ENCODE results near the gene PTPRN2.
"Not testable (repeated sequence)": the region's sequence is repeated elsewhere in the genome, so short reads cannot be mapped to it uniquely, and the experiment has no call there.

Gene PTPRN2

DNA sequence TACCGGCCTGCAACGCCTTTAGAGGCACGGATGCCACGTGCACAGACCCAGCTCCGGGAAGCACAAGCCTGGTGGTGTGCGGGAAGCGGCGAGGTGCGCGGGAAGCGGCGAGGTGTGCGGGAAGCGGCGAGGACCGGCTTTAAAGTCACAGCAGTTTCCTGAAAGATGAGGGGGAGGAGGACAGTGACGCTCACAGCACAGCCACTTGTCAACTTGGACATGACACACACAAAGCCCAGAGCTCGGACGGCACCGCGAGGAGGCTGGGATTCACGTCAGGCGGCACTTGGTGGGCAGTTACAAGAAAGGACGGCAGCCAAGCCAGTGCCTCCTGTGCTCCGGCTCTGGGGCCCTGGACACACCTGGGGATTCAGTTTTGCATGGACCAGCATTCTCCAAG lies 724.9 kb downstream of the PTPRN2 start:
- DNase-seq = no peak

GRCh38 chr7:157861551-157861950 lies 726.1 kb downstream of the PTPRN2 start:
- no peak for DNase-seq

DNA sequence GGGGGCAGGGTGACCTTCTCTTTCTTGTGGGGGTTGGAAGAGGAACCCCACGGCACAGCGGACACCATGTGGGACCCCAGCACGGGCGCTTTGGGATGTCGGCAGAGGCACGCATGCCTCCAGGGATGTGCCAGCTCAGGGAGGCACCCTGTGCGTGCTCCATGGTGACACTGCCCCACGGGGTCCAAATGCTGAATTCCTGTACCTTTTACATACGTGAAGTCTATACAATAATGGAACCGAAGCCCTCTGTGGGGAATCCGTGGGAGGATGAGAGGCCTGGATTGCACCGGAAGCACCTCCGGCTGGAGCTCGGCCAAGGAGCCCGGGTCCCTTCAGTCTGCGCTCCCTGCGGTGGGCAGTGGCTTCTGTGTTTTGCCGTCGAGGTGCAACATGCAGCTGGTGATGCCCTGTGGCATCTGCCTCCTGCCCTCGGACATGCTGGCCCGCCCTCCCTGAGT lies 726.6 kb downstream of the PTPRN2 start:
- DNase-seq = no peak

DNA sequence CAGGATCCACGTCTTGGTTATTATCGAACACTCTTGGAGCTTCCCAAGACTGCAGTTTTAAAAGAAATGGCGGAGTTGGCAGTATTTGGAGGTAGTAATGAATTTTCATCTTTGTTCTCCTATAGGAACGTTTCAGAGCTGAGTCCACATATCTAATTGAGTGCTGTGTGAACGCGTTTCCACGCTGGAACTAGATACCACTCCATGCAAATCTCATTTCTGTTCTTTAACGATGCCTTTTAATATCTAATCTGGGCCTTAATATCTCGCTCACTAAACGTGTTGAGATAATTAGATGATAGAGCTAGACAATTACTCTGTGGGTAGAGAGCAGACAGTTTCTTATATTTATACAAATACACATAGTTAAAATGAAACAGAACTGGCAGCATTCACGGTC lies 727.2 kb downstream of the PTPRN2 start:
- DNase-seq = no peak

GRCh38 chr7:157859915-157860314 lies 727.7 kb downstream of the PTPRN2 start:
- no peak for DNase-seq

DNA sequence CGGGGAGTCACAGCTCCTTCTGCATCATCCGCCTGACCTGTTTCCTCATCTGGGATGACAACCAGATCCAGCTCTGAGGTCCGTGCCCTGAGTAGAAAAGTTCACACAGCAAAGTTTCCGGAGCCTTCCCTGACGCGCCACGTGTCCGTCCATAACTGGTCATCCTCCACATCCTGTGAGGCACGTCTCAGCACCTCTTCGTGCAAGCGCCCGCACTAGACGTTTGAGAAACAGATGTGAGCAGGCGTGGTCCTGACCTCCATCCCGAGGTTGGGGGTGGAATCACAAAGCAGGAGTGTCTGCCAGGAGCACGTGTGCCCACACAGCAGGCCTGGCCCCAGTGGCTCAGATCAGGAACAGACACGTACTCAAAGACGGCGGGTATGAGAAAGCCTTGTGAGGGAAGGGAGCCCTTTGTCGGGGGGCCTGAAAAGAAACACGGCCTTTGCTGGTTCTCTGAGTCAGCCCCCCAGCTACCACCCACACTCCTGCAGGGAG lies 730.0 kb downstream of the PTPRN2 start:
- DNase-seq = no peak

- no peak for DNase-seq
These were observed 730.6 kb downstream of the PTPRN2 start for GRCh38 chr7:157856873-157857577.

DNA sequence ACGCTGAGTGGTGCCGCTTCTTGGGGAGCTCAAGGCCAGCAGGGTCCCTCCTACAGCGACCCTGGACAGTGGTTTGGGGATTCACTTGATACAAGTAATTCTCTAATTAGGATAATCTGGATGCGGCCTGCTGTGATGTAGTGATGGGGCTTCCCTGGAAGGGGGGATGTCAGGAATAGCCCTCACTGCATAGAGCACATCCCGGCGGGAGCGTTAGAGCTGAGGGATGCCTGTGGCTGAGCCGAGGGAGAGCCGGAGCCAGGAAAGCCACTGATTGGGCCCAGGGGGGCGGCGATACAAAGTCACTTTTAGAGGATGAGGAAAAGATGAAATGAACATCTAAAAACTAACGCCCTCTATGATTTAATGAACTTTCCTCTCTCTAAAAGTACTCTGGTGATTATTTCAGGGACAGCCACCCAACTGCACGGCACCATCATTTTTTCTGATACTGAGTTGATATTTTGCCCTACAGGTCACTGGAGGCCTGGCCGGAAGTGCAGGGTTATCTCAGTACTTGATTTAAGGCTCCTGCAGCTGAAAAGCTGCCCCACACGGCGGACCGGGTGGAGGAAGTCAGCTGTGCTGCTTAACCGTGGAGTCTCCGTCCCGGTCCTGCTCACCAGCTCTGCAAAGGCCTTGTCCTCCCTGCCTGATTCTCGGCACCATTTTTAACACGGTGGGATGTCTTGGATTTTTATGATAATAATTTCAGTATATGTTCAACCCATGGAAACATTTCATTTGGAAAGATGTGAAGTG lies 732.0 kb downstream of the PTPRN2 start:
- no peak for DNase-seq

GRCh38 chr7:157855016-157855415 lies 732.6 kb downstream of the PTPRN2 start:
- DNase-seq = no peak

DNA sequence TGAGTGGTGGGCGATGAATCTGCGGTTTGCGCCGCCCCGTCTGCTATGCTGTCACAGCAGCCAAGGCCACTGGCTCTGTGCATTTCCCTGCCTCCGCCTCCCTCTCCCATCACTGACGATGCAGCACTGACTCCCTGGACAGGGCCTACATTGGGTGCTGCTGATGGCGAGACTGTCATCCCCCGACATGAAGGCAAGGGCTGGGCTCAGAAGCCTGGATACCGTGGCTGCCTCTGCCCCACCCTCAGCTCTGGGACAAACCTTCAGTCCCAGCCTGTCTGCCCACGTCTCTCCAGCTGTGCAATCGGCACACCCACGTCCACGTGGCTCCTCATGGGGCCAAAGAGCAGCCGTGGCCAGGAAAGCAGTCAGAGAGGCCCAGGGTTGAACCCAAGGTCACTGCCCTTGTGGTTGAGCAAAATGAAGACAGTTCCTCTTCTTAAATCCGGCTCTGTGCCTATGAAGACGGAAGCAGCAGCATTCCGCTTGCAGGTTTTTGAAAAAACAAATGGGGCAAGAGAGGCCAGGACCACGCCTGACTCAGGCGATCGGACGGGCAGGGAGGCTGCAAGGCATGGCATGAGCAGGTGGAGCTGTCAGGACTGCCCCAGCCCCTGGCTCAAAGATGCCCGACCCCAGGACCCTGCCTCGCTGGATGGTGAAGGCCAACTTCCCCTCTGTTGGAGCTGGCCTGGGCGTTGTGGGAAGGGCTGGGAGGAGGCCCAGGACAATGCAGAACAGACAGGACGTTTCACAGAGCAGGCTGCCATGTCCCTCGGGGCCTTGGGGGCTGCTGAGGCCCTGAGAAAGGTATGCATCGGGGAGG lies 733.3 kb downstream of the PTPRN2 start:
- no peak for DNase-seq

DNA sequence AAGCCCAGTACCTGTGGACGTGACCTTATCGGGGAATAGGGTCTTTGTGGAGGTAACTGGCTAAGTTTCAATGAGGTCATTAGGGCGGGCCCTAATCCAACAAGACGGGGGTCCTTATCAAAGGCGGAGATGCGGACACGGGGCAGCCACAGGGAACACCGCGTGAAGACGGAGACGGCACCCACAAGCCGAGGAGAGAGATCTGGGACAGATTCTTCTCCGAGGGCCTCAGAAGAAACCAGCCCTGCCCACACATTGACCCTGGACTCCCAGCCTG lies 733.9 kb downstream of the PTPRN2 start:
- DNase-seq = no peak

DNA sequence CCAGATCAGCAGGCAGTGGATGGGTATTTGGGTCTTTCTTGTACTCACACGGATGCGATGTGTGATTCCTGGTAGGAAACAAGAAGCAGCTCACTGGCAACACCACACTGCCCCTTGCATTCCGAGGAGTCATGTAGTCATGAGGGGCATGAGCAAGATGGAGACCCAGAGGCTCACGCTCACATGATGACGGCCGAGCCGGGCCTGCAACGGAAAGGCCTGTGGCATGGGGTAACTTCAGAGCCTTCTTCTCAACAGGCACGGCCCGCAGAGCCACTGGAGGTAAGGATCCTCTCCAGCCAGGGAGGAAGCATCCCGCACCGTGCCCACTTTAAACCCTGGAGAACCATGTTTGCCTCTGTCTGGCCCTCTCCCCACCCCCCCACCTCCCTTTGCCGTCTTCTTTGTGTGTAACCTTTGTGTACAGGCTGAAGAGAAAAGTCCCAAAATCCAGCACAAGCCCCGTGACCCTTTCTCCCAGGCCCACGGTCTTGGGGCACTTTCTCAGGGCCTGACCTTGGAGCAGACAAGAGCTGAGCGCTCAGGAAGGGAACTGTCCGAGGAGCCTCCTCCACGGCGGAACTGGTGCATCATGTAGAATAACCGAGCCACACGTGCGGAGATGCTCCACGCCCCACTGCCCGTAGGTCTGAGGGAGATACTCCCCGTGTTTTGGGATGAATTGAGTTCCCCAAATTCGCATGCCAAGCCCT lies 734.4 kb downstream of the PTPRN2 start:
- no peak for DNase-seq

- DNase-seq = peak; percentile 58
These were observed 736.0 kb downstream of the PTPRN2 start for GRCh38 chr7:157851501-157852067.

DNA sequence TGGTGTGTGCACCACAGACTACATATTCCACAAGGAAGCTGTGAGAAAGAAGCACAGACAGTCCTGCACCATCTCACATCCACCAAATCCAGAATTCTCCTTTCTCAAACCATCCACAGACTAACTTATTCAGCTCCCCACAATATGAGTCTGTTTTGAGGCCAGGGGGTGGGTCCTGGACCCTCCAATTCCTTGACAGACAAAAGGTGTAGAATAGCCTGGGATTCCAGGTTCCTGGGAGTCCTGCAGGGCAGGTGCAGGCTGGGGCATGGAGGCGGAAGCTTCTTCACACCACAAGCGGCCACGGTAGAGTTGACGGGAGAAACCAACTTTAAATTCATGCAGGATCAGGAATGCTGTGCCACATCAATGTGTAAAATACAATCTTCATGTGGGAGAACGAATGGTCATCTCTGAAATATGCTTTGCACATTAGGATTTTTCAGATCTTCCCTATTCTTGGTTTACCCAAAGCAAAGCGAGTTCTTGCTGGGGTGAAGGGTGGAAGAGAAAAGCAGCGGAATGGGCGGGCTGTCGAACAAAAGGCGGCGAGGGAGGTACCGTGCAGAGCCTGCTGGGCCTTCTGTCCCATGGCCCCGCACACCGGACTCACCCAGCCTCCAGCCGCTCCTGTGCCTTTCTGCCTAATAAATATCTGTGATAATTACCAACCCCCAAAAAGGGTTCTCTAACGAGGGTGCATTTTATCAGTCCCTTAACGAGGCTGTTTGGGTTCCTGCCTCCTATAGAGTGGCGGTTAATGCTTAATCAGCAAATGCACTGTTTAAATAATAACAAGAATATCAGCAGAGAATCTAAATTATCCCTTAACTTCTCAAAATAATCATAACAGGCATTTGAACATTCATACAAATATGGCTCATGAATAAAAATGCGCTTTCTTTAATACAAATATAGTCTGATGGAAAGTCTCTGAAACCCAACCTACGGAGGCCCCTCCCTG lies 736.9 kb downstream of the PTPRN2 start:
- DNase-seq = no peak

- DNase-seq = no peak
These were observed 737.9 kb downstream of the PTPRN2 start for GRCh38 chr7:157849726-157850125.

DNA sequence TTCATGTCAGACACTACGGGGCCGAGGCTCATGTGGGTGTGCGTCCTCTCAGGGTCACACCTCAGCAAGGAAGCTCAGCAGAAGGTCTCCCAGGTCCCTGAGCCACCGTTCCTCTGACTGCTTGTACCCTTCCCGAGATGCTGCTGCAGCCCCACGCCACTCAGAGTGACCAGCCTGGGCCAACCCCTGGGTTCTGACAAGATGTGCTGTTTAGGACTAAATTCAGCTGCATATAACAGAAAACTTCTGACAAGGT lies 738.4 kb downstream of the PTPRN2 start:
- DNase-seq = no peak

DNA sequence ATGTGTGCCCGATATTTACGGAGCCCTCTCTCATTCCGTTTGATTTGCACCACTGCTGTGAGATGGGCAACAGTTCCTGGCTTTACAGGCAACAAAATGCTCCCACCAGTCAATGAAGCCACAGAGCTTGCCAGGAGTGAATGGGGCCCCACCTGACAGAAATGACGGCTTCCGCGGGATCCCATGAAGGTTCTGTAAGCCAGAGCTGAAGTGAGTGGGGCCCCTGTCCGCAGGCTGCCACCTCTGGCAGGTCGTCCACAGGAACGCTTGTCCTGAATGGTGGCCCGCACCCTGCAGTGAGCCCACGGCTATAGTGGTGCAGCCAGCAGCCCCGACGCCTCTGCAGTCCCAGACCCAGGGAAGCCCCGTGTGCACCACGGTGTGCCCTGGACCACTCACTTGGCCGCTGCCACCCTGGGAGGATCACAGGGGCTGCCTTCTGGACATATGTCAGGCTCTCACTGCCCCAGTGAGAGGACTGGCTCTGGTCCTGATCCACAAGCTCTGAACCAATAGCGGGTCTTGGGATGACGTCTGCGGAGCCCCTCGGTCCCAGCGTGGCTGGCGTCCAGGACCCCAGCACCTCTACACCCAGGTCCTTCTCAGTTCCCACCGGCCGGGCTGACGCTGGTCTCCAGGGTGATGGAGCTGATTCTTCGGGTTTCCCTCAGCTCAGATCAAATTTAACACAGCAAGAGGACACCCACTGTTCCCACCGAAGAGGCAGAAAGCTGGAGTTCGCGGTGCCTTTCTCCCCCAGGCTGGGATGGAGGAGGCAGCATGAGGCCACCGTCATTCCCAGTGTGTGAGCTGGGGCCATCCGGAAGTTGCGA lies 738.9 kb downstream of the PTPRN2 start:
- no peak for DNase-seq

- DNase-seq = not testable (repeated sequence)
These were observed 739.7 kb downstream of the PTPRN2 start for GRCh38 chr7:157847756-157848487.

DNA sequence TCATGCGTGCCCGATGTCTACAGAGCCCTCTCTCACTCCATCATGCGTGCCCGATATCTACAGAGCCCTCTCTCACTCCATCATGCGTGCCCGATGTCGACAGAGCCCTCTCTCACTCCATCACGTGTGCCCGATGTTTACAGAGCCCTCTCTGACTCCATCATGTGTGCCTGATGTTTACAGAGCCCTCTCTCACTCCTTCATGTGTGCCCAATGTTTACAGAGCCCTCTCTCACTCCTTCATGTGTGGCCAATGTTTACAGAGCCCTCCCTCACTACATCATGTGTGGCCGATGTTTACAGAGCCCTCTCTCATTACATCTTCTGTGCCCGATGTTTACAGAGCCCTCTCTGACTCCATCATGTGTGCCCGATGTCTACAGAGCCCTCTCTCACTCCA lies 740.9 kb downstream of the PTPRN2 start:
- DNase-seq = not testable (repeated sequence)

DNA sequence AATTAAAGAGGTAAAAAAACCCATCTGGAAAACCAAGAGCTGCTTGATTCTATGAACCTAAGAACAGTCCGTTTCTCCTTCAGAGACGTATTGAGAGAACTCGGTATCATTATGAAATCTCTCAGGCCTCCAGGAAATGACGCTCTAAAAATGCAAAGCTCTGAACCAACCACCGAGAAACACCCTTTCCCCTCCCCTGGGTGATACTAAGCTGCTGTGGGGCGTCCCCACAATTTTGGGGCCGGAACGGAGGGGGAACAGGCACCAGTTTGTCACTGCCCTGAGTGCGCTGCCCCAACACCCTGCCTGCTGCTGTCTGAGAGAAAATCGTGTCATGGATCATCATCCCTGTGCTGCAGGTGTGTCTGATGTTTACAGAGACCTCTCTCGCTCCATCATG lies 741.4 kb downstream of the PTPRN2 start:
- no peak for DNase-seq
